Motor neuron (in vitro differentiated cells): ENCODE results near the gene LIPH. TPM values are rescaled to one million over a fixed set of nuclear protein-coding genes. Genes with fewer than 3 reads are reported as not detected.
A peak's percentile ranks its signal among the peaks of the same experiment; 100 is the strongest.

Source experiments
- ATAC-seq, 8 experiments: fragments of 200-7000 bp; cut with Tn5 transposase; replicated peaks in 6 of 8; 2 replicates each; pipeline ENCODE4 v1.8.0; 2021; ENCODE audit warnings: mild to moderate bottlenecking in 8 of 8, moderate library complexity in 8 of 8
- H3K27ac ChIP-seq, 2 donors: fragments of 250-450 bp; sonication (Bioruptor Pico); 2 replicates each; pipeline ENCODE4 v1.9.0; 2021; ENCODE audit warnings: antibody characterized with exemption in 2 of 2, mild to moderate bottlenecking in 2 of 2, moderate library complexity in 1 of 2
- H3K4me1 ChIP-seq, 2 donors: fragments of 250-450 bp; sonication (Bioruptor Pico); replicated peaks in 1 of 2; 2 replicates each; pipeline ENCODE4 v1.6.1; 2021; ENCODE audit warnings: antibody characterized with exemption in 2 of 2, mild to moderate bottlenecking in 2 of 2, moderate library complexity in 1 of 2
- H3K4me3 ChIP-seq, 5 donors: fragments of 250-450 bp; sonication (Bioruptor Pico); 2 replicates each; pipeline ENCODE4 v1.9.0; 2021; ENCODE audit warnings: antibody characterized with exemption in 5 of 5, mild to moderate bottlenecking in 5 of 5, moderate library complexity in 4 of 5
- WGBS, 10 experiments: fragments of 450-650 bp; shearing (Covaris generic); methylation state at CpG; one replicate each; pipeline ENCODE4 v1.0.0; 2022; 5-methylcytosine and 5-hydroxymethylcytosine counted together
- in situ Hi-C, 9 experiments: fragments of 400-800 bp; cut with MboI; loops; one replicate each; pipeline ENCODE4 v1.15.0; 2021; ENCODE audit warnings: low sequenced_read_pairs in 9 of 9, low pct_unique_long_range_greater_than_20kb in 2 of 9; ENCODE audit not compliant: unreplicated experiment in 9 of 9
- total RNA-seq, 8 experiments: library from RNA; unstranded; fragments of 300-600 nt; gene quantifications; 2 replicates each; pipeline versions ENCODE4 v1.2.3 to v1.2.4, GENCODE V29; 2022

Gene LIPH
- total RNA-seq, 8 experiments from 2014 or later = 0.05 to 17.8 (median 1.5) TPM

DNA sequence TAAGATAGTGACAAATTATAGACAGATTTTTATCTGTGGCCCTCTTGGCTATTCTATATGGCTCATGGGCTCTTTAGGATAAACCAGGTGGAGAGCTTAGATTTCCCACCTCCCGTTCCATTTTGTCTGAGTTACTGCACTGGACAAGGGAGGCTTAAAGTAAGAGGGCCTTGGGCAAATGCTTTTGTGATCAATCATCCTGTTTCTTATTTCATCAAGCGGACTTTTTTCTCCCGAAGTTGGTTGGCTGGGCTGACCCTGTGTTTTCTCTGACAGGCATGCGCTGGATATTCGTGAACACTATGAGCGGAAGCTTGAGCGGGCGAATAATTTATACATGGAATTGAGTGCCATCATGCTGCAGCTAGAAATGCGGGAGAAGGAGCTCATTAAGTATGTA is 86.9 kb downstream of the LIPH start:
- ATAC-seq = no peak
- WGBS, 10 experiments = 80 to 95% (median 89%) methylated on average over 3 to 9 of the region's 9 CpGs; no CpG with 5 or more reads in 2 of the 10 experiments
- no peak overlapping the region for H3K27ac ChIP-seq
- in situ Hi-C loops = no loop called here
- H3K4me1 ChIP-seq = no peaks in the 10 kb centered on the region
- no peak overlapping the region for H3K4me3 ChIP-seq

DNA sequence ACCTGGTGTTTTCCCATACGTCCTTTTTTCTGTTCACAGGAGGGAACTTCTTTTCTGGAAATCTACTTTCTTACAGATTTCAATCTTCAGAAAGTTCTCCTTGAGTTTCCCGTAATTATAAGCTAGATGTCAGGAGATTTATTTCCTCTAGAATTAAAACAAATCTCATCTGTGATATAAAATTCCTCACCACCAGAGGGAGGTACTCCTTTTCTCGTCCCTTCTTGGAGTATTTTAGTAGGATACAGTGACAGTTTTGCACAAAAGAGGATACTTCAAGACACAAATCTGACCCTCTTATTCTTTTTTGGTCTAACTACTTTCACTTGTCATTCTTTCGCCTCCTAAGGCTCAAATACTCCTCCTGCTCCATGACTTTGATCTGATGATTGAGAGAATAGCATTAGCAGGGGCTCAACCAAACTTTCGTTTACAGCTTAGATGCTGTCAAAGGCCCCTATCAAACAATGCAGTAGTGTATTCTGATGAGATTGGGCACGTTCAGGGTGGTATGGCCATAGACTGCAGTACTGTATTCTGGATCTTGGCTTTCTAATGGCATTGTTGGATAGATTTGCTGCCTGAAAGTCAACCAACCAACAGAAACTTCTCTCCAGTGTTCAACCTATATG is 91.6 kb downstream of the LIPH start:
- H3K27ac ChIP-seq = no peak overlapping the region
- H3K4me1 ChIP-seq = no peaks in the 10 kb centered on the region
- in situ Hi-C loops = no loop called here
- H3K4me3 ChIP-seq = no peak overlapping the region
- peak in 2 of 8 experiments; percentile 33 to 34 for ATAC-seq
- 43 to 82% (median 65%) methylated on average over 1 to 6 of the region's 6 CpGs for WGBS, 10 experiments

DNA sequence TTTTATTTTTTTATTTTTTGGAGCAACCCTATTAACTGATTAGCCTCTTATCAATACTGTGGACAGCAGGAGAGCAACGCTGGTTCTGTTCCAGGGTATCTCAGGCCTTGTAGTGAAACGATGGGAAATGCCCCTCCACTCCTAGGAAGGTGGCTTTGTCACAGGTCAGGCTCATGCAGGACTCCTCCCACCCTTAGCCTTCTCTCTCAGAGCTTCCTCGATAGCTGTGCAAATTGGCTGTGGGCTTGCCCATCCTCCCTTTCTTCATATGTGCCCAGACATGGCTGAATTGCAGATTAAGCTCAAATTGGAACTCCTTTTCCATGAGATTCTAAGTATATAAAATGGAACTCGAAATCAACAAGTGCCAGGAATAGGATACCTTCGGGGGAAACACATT is 92.1 kb downstream of the LIPH start:
- WGBS, 10 experiments = 49 to 84% (median 71%) methylated on average over 2 to 5 of the region's 5 CpGs; no CpG with 5 or more reads in 2 of the 10 experiments
- H3K27ac ChIP-seq = no peak overlapping the region
- in situ Hi-C loops = no loop called here
- no peak overlapping the region for H3K4me3 ChIP-seq
- peak in 3 of 8 experiments; percentile 28 to 52 (median 28) for ATAC-seq
- no peaks in the 10 kb centered on the region for H3K4me1 ChIP-seq

DNA sequence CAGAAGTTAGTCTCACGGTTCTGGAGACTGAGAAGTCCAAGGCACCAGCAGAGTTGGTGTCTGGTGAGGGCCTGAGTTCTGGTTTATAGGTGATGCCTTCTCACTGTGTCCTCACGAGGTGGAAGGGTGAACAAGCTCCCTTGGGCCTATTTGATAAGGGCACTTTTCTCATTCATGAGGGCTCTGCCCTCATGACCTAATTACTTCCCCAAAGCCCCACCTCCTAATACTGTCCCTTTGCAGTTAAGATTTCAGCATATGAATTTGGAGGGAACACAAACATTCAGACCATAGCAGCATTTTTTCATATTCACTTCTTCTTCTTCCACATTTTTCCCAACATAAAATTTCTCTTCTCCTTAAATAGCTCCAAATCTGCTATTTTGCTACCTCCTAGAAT is 95.0 kb downstream of the LIPH start:
- in situ Hi-C loops = no loop called here
- Histone ChIP-seq H3K4me1 (no peaks in the 10 kb centered on the region), H3K27ac (no peak overlapping the region), H3K4me3 (no peak overlapping the region)
- WGBS, 10 experiments = 43 to 90% (median 80%) methylated on average over 1 to 2 of the region's 2 CpGs; no CpG with 5 or more reads in 3 of the 10 experiments
- no peak for ATAC-seq

Other genes starting within 250 kb of the LIPH start
- gene MAP3K13, start 189.5 kb downstream of the LIPH start, total RNA-seq = 10 to 100 TPM in 7 of 8 experiments, 1 to 10 TPM in 1; 8.5 to 41.1 (median 14.4) TPM
- 10 to 100 TPM in 7 of 8 experiments, 1 to 10 TPM in 1; 9.7 to 16.6 (median 13.2) TPM for gene TMEM41A, start 53.6 kb downstream of the LIPH start, total RNA-seq
- gene SENP2, start 33.7 kb upstream of the LIPH start, total RNA-seq = 10 to 100 TPM; 22.5 to 45.7 (median 29.8) TPM